ENCODE measurements around the gene GMNN.

- no peak for TF ChIP-seq POLR2A (IDR thresholded peaks at IDR 0.05)
- no peak for TF ChIP-seq CTCF (IDR thresholded peaks at IDR 0.05)
Measured at GRCh38 chr6:24778878-24779277, 4.1 kb downstream of the GMNN start.

Data from uterus (tissue), 2 donors.